ENCODE results near the gene MCUR1. TPM values are rescaled to one million over a fixed set of nuclear protein-coding genes. Genes with fewer than 3 reads are reported as not detected.
"Not testable (repeated sequence)": the region's sequence is repeated elsewhere in the genome, so short reads cannot be mapped to it uniquely, and the experiment has no call there.

The MCUR1 gene
- total RNA-seq, 6 experiments from 2014 or later, result 17.5 to 25.5 (median 22.4) TPM

- H3K4me1 Mint-ChIP-seq (ENCODE audit: low read depth), result no peaks in the 10 kb centered on the region; the same call in 1 of the 2 replicates
- DNase-seq, result no peak
- no peak overlapping the region for H3K27ac Mint-ChIP-seq
- no peaks in the 10 kb centered on the region for H3K36me3 Mint-ChIP-seq (ENCODE audit: low read depth)
- no peaks in the 10 kb centered on the region; the same call in 1 of the 2 replicates for H3K9me3 Mint-ChIP-seq
- no peak for TF ChIP-seq CTCF (IDR thresholded peaks at IDR 0.05)
- H3K4me3 Mint-ChIP-seq, result no peak overlapping the region
- H3K27me3 Mint-ChIP-seq (ENCODE audit: insufficient read depth), result peaks cover 21% of the 10 kb centered on the region
Observed at GRCh38 chr6:13846841-13847240, 32.5 kb upstream of the MCUR1 start.

GRCh38 chr6:13841936-13842335 is 27.6 kb upstream of the MCUR1 start:
- no peaks in the 10 kb centered on the region; the same call in 1 of the 2 replicates for H3K9me3 Mint-ChIP-seq
- H3K27me3 Mint-ChIP-seq (ENCODE audit: insufficient read depth), result peaks cover 9% of the 10 kb centered on the region
- no peaks in the 10 kb centered on the region for H3K36me3 Mint-ChIP-seq (ENCODE audit: low read depth)

GRCh38 chr6:13838616-13839015 is 24.3 kb upstream of the MCUR1 start:
- H3K27ac Mint-ChIP-seq, result no peak overlapping the region

More at GRCh38 chr6:13841936-13842335, 27.6 kb upstream of the MCUR1 start:
- H3K4me1 Mint-ChIP-seq (ENCODE audit: low read depth), result no peaks in the 10 kb centered on the region
- no peak overlapping the region for H3K27ac Mint-ChIP-seq
- TF ChIP-seq CTCF (IDR thresholded peaks at IDR 0.05), result no peak
- no peak overlapping the region for H3K4me3 Mint-ChIP-seq
- DNase-seq, result no peak

GRCh38 chr6:13836170-13836569 is 21.8 kb upstream of the MCUR1 start:
- DNase-seq, result no peak
- no peaks in the 10 kb centered on the region for H3K36me3 Mint-ChIP-seq (ENCODE audit: low read depth)
- H3K9me3 Mint-ChIP-seq, result no peaks in the 10 kb centered on the region
- H3K4me1 Mint-ChIP-seq (ENCODE audit: low read depth), result no peaks in the 10 kb centered on the region
- H3K27me3 Mint-ChIP-seq (ENCODE audit: insufficient read depth), result peaks cover 5% of the 10 kb centered on the region
- no peak for TF ChIP-seq CTCF (IDR thresholded peaks at IDR 0.05)
- no peak overlapping the region for H3K4me3 Mint-ChIP-seq
- no peak overlapping the region for H3K27ac Mint-ChIP-seq

More at GRCh38 chr6:13838616-13839015, 24.3 kb upstream of the MCUR1 start:
- no peak for TF ChIP-seq CTCF (IDR thresholded peaks at IDR 0.05)
- H3K4me3 Mint-ChIP-seq, result no peak overlapping the region
- no peaks in the 10 kb centered on the region for H3K9me3 Mint-ChIP-seq
- no peaks in the 10 kb centered on the region for H3K4me1 Mint-ChIP-seq (ENCODE audit: low read depth)
- DNase-seq, result no peak
- H3K36me3 Mint-ChIP-seq (ENCODE audit: low read depth), result no peaks in the 10 kb centered on the region
- peaks cover 11% of the 10 kb centered on the region for H3K27me3 Mint-ChIP-seq (ENCODE audit: insufficient read depth)

GRCh38 chr6:13834790-13835189 is 20.4 kb upstream of the MCUR1 start:
- no peaks in the 10 kb centered on the region for H3K4me1 Mint-ChIP-seq (ENCODE audit: low read depth)
- no peak for TF ChIP-seq CTCF (IDR thresholded peaks at IDR 0.05)
- H3K4me3 Mint-ChIP-seq, result no peak overlapping the region
- H3K9me3 Mint-ChIP-seq, result no peaks in the 10 kb centered on the region
- H3K36me3 Mint-ChIP-seq (ENCODE audit: low read depth), result no peaks in the 10 kb centered on the region
- peaks cover 5% of the 10 kb centered on the region for H3K27me3 Mint-ChIP-seq (ENCODE audit: insufficient read depth)
- DNase-seq, result no peak
- no peak overlapping the region for H3K27ac Mint-ChIP-seq

GRCh38 chr6:13834018-13834417 is 19.7 kb upstream of the MCUR1 start:
- H3K27ac Mint-ChIP-seq; DNase-seq; H3K9me3 Mint-ChIP-seq; H3K4me3 Mint-ChIP-seq; H3K36me3 Mint-ChIP-seq (ENCODE audit: low read depth); H3K27me3 Mint-ChIP-seq (ENCODE audit: insufficient read depth); H3K4me1 Mint-ChIP-seq (ENCODE audit: low read depth): not testable (repeated sequence)

All from HFFc6 (cell line).